Type B pancreatic cell (in vitro differentiated cells): ENCODE results near the gene RAP1GAP2. TPM values are rescaled to one million over a fixed set of nuclear protein-coding genes. Genes with fewer than 3 reads are reported as not detected.

ENCODE experiments used
- DNase-seq: peaks from one replicate; pipeline ENCODE4 v3.0.0; 2021; ENCODE audit warnings: mixed read lengths; ENCODE audit not compliant: unreplicated experiment; ENCODE audit errors: extremely low spot score
- H3K27ac Mint-ChIP-seq: 2 replicates; pipeline ENCODE4 v1.8.0; 2021; ENCODE audit warnings: mild to moderate bottlenecking, mixed read lengths
- H3K27me3 Mint-ChIP-seq: 2 replicates; pipeline ENCODE4 v1.8.0; 2021; ENCODE audit warnings: mixed read lengths
- H3K36me3 Mint-ChIP-seq: 2 replicates; pipeline ENCODE4 v1.8.0; 2021; ENCODE audit warnings: mixed read lengths
- H3K4me1 Mint-ChIP-seq: one replicate; pipeline ENCODE4 v1.8.0; 2021; ENCODE audit warnings: mixed read lengths; ENCODE audit not compliant: unreplicated experiment
- H3K4me3 Mint-ChIP-seq: 2 replicates; pipeline ENCODE4 v1.8.0; 2021; ENCODE audit warnings: mild to moderate bottlenecking, mixed read lengths
- H3K9me3 Mint-ChIP-seq: 2 replicates; pipeline ENCODE4 v1.8.0; 2021; ENCODE audit warnings: mixed read lengths
- CTCF ChIP-seq: fragments of 200-600 bp; sonication (generic); conservative IDR thresholded peaks from 2 replicates; pipeline ENCODE4 v1.5.0; 2021; ENCODE audit warnings: antibody characterized with exemption, mild to moderate bottlenecking
- total RNA-seq: library from RNA; stranded (reverse); gene quantifications from 2 replicates; pipeline ENCODE4 v1.2.1, GENCODE V29; 2021; ENCODE audit warnings: low replicate concordance

RAP1GAP2 gene
- total RNA-seq, 1 donor from 2014 or later, result 49.7 TPM

- no peak overlapping the region for H3K4me3 Mint-ChIP-seq
- H3K27me3 Mint-ChIP-seq, result no peaks in the 10 kb centered on the region
- peak overlapping the region; percentile 79 for H3K27ac Mint-ChIP-seq
- H3K9me3 Mint-ChIP-seq, result no peaks in the 10 kb centered on the region
- peak; percentile 83 for TF ChIP-seq CTCF
- peaks cover 31% of the 10 kb centered on the region for H3K4me1 Mint-ChIP-seq
- no peaks in the 10 kb centered on the region for H3K36me3 Mint-ChIP-seq
- DNase-seq, result no peak
Measured at GRCh38 chr17:2929881-2930533, 133.8 kb downstream of the RAP1GAP2 start.

GRCh38 chr17:2931876-2932275 lies 135.6 kb downstream of the RAP1GAP2 start:
- Mint-ChIP-seq H3K9me3 (no peaks in the 10 kb centered on the region), H3K4me1 (peaks cover 24% of the 10 kb centered on the region), H3K27ac (peak overlapping the region; percentile 79), H3K36me3 (no peaks in the 10 kb centered on the region), H3K4me3 (peak overlapping the region; percentile 22), H3K27me3 (no peaks in the 10 kb centered on the region)
- no peak for DNase-seq
- TF ChIP-seq CTCF, result no peak

GRCh38 chr17:2932946-2933345 lies 136.7 kb downstream of the RAP1GAP2 start:
- no peak for DNase-seq
- Mint-ChIP-seq H3K9me3 (no peaks in the 10 kb centered on the region), H3K4me3 (no peak overlapping the region), H3K27me3 (no peaks in the 10 kb centered on the region), H3K27ac (no peak overlapping the region), H3K36me3 (no peaks in the 10 kb centered on the region), H3K4me1 (peaks cover 22% of the 10 kb centered on the region)
- TF ChIP-seq CTCF, result no peak

DNA sequence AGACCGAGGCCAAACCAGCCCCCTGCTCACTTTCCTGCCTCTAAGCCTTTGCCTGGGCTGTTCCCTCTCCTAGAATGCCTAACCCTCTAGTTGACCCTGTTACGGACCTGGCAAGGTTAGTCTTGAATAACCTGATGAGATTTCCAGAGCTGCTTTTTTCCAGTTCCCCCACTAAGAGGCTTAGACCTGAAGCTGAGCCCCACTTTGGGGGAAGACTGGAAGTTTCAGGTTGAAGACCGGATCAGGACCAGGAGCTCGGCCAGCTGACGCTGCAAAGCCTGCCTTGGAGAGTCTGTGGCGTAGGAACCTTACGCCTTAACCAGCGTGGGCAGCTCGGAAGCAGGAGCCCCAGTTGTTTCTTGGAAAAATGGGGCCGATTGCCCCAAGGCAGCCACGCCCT lies 137.4 kb downstream of the RAP1GAP2 start:
- no peaks in the 10 kb centered on the region for H3K36me3 Mint-ChIP-seq
- no peak overlapping the region for H3K27ac Mint-ChIP-seq
- no peaks in the 10 kb centered on the region for H3K9me3 Mint-ChIP-seq
- no peaks in the 10 kb centered on the region for H3K27me3 Mint-ChIP-seq
- H3K4me1 Mint-ChIP-seq, result peaks cover 22% of the 10 kb centered on the region
- no peak for TF ChIP-seq CTCF
- H3K4me3 Mint-ChIP-seq, result no peak overlapping the region
- DNase-seq, result no peak

DNA sequence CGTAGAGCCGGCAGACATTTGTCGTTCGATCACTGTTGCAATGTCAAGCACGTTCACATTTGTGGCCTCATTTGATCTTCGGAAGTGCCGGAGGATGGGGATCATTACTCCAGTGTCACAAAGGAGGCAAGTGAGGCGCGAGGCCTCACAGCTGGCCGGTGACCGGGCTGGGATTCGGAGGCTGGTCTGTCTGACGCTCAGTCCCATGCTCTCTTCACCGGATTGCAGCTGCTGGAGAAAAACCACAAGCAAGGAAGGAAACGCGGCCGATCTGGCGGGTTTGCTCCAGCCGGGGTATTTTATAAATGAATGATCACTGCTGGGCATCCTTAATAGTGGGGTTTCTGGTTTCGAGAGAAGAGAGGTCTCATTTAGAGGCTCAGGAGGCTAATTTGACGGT lies 139.4 kb downstream of the RAP1GAP2 start:
- H3K9me3 Mint-ChIP-seq, result no peaks in the 10 kb centered on the region
- TF ChIP-seq CTCF, result no peak

More for the DNA sequence above, 139.4 kb downstream of the RAP1GAP2 start:
- H3K27ac Mint-ChIP-seq, result no peak overlapping the region
- DNase-seq, result no peak
- peaks cover 27% of the 10 kb centered on the region for H3K4me1 Mint-ChIP-seq
- H3K36me3 Mint-ChIP-seq, result no peaks in the 10 kb centered on the region
- H3K27me3 Mint-ChIP-seq, result no peaks in the 10 kb centered on the region
- H3K4me3 Mint-ChIP-seq, result no peak overlapping the region
